C4-2B (cell line): ENCODE results near the gene SPHKAP.
"Not testable (repeated sequence)": the region's sequence is repeated elsewhere in the genome, so short reads cannot be mapped to it uniquely, and the experiment has no call there.

Source experiments
- H3K27ac ChIP-seq: fragments of 450-650 bp; 2 replicates; pipeline ENCODE4 v1.5.1; 2017
- ZFX ChIP-seq: fragments of 450-650 bp; IDR thresholded peaks from 2 replicates; pipeline ENCODE4 v1.6.1; 2017
- TF ChIP-seq, protein P1 (sequence below): fragments of 450-650 bp; conservative IDR thresholded peaks from 2 replicates; pipeline ENCODE4 v1.5.1; 2017; ENCODE audit warnings: mild to moderate bottlenecking

Gene SPHKAP, protein sequence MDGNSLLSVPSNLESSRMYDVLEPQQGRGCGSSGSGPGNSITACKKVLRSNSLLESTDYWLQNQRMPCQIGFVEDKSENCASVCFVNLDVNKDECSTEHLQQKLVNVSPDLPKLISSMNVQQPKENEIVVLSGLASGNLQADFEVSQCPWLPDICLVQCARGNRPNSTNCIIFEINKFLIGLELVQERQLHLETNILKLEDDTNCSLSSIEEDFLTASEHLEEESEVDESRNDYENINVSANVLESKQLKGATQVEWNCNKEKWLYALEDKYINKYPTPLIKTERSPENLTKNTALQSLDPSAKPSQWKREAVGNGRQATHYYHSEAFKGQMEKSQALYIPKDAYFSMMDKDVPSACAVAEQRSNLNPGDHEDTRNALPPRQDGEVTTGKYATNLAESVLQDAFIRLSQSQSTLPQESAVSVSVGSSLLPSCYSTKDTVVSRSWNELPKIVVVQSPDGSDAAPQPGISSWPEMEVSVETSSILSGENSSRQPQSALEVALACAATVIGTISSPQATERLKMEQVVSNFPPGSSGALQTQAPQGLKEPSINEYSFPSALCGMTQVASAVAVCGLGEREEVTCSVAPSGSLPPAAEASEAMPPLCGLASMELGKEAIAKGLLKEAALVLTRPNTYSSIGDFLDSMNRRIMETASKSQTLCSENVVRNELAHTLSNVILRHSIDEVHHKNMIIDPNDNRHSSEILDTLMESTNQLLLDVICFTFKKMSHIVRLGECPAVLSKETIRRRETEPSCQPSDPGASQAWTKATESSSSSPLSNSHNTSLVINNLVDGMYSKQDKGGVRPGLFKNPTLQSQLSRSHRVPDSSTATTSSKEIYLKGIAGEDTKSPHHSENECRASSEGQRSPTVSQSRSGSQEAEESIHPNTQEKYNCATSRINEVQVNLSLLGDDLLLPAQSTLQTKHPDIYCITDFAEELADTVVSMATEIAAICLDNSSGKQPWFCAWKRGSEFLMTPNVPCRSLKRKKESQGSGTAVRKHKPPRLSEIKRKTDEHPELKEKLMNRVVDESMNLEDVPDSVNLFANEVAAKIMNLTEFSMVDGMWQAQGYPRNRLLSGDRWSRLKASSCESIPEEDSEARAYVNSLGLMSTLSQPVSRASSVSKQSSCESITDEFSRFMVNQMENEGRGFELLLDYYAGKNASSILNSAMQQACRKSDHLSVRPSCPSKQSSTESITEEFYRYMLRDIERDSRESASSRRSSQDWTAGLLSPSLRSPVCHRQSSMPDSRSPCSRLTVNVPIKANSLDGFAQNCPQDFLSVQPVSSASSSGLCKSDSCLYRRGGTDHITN (N-terminal part only)

GRCh38 chr2:228181098-228182019, at the start of gene SPHKAP:
Gene SPHKAP (minus strand): TSS chr2:228181687. CDS start chr2:228181598, 89 bp downstream.
- H3K27ac ChIP-seq: no peak within 1 kb of the TSS
- TF ChIP-seq, protein P1, sequence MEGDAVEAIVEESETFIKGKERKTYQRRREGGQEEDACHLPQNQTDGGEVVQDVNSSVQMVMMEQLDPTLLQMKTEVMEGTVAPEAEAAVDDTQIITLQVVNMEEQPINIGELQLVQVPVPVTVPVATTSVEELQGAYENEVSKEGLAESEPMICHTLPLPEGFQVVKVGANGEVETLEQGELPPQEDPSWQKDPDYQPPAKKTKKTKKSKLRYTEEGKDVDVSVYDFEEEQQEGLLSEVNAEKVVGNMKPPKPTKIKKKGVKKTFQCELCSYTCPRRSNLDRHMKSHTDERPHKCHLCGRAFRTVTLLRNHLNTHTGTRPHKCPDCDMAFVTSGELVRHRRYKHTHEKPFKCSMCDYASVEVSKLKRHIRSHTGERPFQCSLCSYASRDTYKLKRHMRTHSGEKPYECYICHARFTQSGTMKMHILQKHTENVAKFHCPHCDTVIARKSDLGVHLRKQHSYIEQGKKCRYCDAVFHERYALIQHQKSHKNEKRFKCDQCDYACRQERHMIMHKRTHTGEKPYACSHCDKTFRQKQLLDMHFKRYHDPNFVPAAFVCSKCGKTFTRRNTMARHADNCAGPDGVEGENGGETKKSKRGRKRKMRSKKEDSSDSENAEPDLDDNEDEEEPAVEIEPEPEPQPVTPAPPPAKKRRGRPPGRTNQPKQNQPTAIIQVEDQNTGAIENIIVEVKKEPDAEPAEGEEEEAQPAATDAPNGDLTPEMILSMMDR: no peak
- TF ChIP-seq ZFX: no peak

DNA sequence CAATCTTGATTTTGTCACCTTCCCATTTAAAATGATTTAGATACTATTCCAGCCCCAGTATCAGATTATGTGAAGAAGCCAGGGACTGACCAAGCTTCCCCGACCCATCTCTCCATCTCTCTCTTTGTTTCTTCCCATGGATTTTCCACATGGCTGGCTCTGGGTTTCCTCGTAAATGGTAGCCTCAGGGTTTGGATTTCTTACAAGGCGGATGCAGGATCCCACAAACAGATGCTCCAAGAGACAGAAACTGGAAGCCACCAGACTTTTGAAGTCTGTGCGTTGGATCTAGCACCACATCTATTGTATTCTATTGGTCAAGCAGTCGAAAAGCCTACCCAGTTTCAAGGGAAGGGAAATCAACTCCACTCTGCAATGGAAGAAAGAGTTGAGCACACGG, 46.0 kb upstream of the SPHKAP start:
- TF ChIP-seq, protein P1: no peak
- TF ChIP-seq ZFX: no peak

DNA sequence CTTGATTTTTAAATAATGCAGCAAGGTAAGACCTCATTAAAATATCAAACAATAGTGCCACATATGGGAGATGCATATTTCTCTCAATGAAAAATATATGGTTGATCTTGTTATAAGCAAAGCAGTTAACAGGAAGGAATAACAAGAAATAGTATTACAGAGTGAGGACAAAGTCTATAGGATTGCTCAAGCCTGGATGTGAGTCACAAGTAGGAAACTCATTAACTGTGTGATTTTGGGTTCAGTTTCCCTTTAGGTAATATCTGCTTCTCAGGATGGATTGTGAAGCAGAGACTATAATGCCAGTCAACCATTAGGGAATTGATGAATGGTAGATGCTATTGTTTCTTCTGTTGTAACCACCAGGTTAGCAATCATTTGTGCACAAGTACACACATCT, 42.9 kb upstream of the SPHKAP start:
- H3K27ac ChIP-seq: no peak overlapping the region
- TF ChIP-seq ZFX: no peak
- TF ChIP-seq, protein P1: no peak

More for the DNA sequence above, 46.0 kb upstream of the SPHKAP start:
- H3K27ac ChIP-seq: no peak overlapping the region

- not testable (repeated sequence) for H3K27ac ChIP-seq
Measured at GRCh38 chr2:228218593-228218992, 37.1 kb upstream of the SPHKAP start.

DNA sequence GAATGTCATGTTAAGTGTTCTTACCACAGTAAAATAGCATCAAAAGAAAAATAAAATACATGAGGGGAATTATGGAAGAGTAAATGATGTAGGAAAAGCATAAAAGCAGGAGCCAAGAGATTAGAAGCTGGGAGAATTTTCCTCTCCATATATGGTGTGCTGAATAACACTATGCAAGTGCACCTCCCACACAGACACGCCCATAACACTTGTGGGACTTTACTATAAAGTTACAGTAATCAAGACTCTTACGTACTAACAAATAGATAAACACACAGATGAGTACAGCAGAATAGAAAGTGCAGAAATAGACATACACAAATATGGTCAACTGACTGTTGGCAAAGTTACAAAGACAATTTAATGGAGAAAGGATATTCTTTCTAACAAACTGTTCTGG, 16.0 kb upstream of the SPHKAP start:
- H3K27ac ChIP-seq: no peak overlapping the region
- TF ChIP-seq, protein P1: no peak
- no peak for TF ChIP-seq ZFX

DNA sequence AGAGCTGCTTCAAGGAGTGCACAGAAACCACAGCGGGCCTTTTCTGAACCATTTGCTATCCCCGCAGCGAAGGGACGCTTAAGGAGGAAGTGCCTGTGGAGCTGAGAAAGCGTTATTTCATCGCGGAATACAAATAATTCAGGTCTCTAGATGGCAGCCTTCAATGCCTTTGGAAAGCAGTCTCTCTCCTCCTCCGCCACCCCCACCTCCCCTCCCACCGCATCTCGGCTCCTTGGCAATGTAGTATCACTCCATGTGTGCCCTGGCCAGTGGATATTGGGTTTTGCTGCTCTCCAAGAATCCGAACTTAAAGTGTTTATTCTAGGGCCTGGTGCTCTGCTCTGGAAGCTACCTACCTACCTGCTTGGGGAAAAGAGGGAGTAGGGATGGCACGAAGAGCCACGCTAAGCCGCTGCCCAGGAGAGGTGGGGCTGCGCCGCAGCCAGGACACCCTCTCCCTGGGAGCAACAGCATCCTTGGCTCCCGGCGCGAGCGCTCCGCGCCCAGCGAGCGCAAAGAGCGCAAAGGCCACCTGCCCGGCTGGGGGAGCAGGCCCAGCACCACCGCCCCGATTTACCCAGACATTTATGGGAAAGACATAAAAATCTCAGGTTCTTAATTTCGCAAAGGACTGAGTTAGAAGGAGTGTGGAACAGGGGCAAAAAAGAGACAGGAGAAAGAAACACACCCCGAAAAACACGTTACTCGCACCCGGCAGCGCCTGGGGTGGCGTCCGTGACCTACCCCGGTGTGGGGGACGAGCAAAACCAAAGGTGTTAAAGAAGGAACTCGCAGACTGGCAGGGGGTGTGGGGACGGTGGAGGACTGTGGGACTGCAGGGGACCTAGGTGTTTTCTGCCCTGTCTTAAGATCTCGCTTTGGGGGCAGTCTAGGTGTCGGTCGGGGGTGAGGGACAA, 1.0 kb downstream of the SPHKAP start:
- TF ChIP-seq, protein P1: no peak
- TF ChIP-seq ZFX: no peak
- no peak overlapping the region for H3K27ac ChIP-seq
